GM12874 (cell line): ENCODE data around the gene GLYR1.

Source experiments
- CTCF ChIP-seq: IDR thresholded peaks from 2 replicates; pipeline ENCODE4 v1.5.1; 2011; ENCODE audit warnings: low read depth, mild to moderate bottlenecking, control low read depth, low read length, moderate library complexity; ENCODE audit not compliant: insufficient read depth

The GLYR1 gene

GRCh38 chr16:4771646-4772045 lies 75.4 kb downstream of the GLYR1 start:
- no peak for TF ChIP-seq CTCF

- TF ChIP-seq CTCF: no peak
Measured at GRCh38 chr16:4769306-4769638, 77.8 kb downstream of the GLYR1 start.

- TF ChIP-seq CTCF: no peak
Measured at GRCh38 chr16:4768549-4769305, 78.4 kb downstream of the GLYR1 start.

GRCh38 chr16:4767872-4768548 lies 79.1 kb downstream of the GLYR1 start:
- TF ChIP-seq CTCF: no peak

- no peak for TF ChIP-seq CTCF
Measured at GRCh38 chr16:4766875-4767628, 80.0 kb downstream of the GLYR1 start, which contains the start of gene ZNF500. Gene ZNF500, minus strand, starts transcription at chr16:4767162. Its CDS starts 1,184 bp downstream, at chr16:4765978.

GRCh38 chr16:4765511-4766474 lies 81.3 kb downstream of the GLYR1 start:
- no peak for TF ChIP-seq CTCF
